Measurements from ENCODE around the gene MBD6.

Gene MBD6

GRCh38 chr12:57526477-57527126 is 4.0 kb downstream of the MBD6 start:
- DNase-seq (ENCODE audit: low read depth in 1 of 2, low spot score in 1 of 2): no peak

- no peak for DNase-seq (ENCODE audit: low read depth in 1 of 2, low spot score in 1 of 2)
Observed at GRCh38 chr12:57527184-57527583, 4.6 kb downstream of the MBD6 start.

GRCh38 chr12:57528176-57528575 is 5.6 kb downstream of the MBD6 start:
- no peak for DNase-seq (ENCODE audit: low read depth in 1 of 2, low spot score in 1 of 2)

GRCh38 chr12:57528831-57529555 is 6.4 kb downstream of the MBD6 start:
- no peak for DNase-seq (ENCODE audit: low read depth in 1 of 2, low spot score in 1 of 2)

- DNase-seq (ENCODE audit: low read depth in 1 of 2, low spot score in 1 of 2): no peak
Observed at GRCh38 chr12:57529831-57530230, 7.2 kb downstream of the MBD6 start.

GRCh38 chr12:57530396-57531142 is 7.9 kb downstream of the MBD6 start:
- DNase-seq (ENCODE audit: low read depth in 1 of 2, low spot score in 1 of 2): no peak

- DNase-seq (ENCODE audit: low read depth in 1 of 2, low spot score in 1 of 2): no peak
Observed at GRCh38 chr12:57531836-57532235, 9.2 kb downstream of the MBD6 start.

GRCh38 chr12:57533108-57533507 is 10.5 kb downstream of the MBD6 start:
- DNase-seq (ENCODE audit: low read depth in 1 of 2, low spot score in 1 of 2): no peak

- no peak for DNase-seq (ENCODE audit: low read depth in 1 of 2, low spot score in 1 of 2)
Observed at GRCh38 chr12:57534250-57534649, 11.6 kb downstream of the MBD6 start.

- DNase-seq (ENCODE audit: low read depth in 1 of 2, low spot score in 1 of 2): no peak
Observed at GRCh38 chr12:57534991-57535543, 12.4 kb downstream of the MBD6 start.

- no peak for DNase-seq (ENCODE audit: low read depth in 1 of 2, low spot score in 1 of 2)
Observed at GRCh38 chr12:57535764-57536596, 13.4 kb downstream of the MBD6 start.

- no peak for DNase-seq (ENCODE audit: low read depth in 1 of 2, low spot score in 1 of 2)
Observed at GRCh38 chr12:57536597-57536942, 13.9 kb downstream of the MBD6 start.

- no peak for DNase-seq (ENCODE audit: low read depth in 1 of 2, low spot score in 1 of 2)
Observed at GRCh38 chr12:57539134-57539768, 16.6 kb downstream of the MBD6 start.

GRCh38 chr12:57541001-57541400 is 18.4 kb downstream of the MBD6 start:
- no peak for DNase-seq (ENCODE audit: low read depth in 1 of 2, low spot score in 1 of 2)

- DNase-seq (ENCODE audit: low read depth in 1 of 2, low spot score in 1 of 2): no peak
Observed at GRCh38 chr12:57541717-57542116, 19.1 kb downstream of the MBD6 start.

- no peak for DNase-seq (ENCODE audit: low read depth in 1 of 2, low spot score in 1 of 2)
Observed at GRCh38 chr12:57543581-57543980, 21.0 kb downstream of the MBD6 start.

- DNase-seq (ENCODE audit: low read depth in 1 of 2, low spot score in 1 of 2): no peak
Observed at GRCh38 chr12:57545809-57546437, 23.3 kb downstream of the MBD6 start.

GRCh38 chr12:57546438-57547287 is 24.0 kb downstream of the MBD6 start, which contains the start of gene DCTN2:
Gene DCTN2, minus strand, starts transcription at chr12:57547192. Its CDS starts 129 bp downstream, at chr12:57547063.
- peak; percentile 82 to 86 for DNase-seq (ENCODE audit: low read depth in 1 of 2, low spot score in 1 of 2)

All from activated T-helper 1 cell treated with anti-CD3 and anti-CD28 coated beads, Interleukin-2, amount 50 U/mL, for 16 hours (primary cell).